K562 (cell line): ENCODE data around the gene CSNK1D. TPM values are rescaled to one million over a fixed set of nuclear protein-coding genes. Genes with fewer than 3 reads are reported as not detected.

Source experiments
- CAMTA2 ChIP-seq: fragments of 250-450 bp; sonication (Bioruptor Pico); conservative IDR thresholded peaks from 2 replicates; pipeline ENCODE4 v1.5.1; 2022
- CCNT2 ChIP-seq: IDR thresholded peaks from 2 replicates; pipeline ENCODE4 v1.6.1; 2011; ENCODE audit warnings: borderline replicate concordance, low read depth, mild to moderate bottlenecking, moderate library complexity, mixed read lengths, low read length; ENCODE audit not compliant: insufficient read length; ENCODE audit errors: extremely low read depth
- CHD4 ChIP-seq: fragments of 200-600 bp; sonication (generic); IDR thresholded peaks from 3 replicates; pipeline ENCODE4 v1.6.1; 2012; ENCODE audit warnings: low read depth, mild to moderate bottlenecking, mixed read lengths, low read length, inconsistent platforms; ENCODE audit not compliant: insufficient read depth, insufficient replicate concordance, poor library complexity, severe bottlenecking
- CREM ChIP-seq: IDR thresholded peaks from 2 replicates; pipeline ENCODE4 v1.6.1; 2014; ENCODE audit warnings: antibody characterized with exemption, low read depth
- CTCFL ChIP-seq: IDR thresholded peaks from 2 replicates; pipeline ENCODE4 v1.6.1; 2011; ENCODE audit warnings: borderline replicate concordance, low read depth, mild to moderate bottlenecking, moderate library complexity, low read length; ENCODE audit not compliant: insufficient read depth, poor library complexity, severe bottlenecking
- EP400 ChIP-seq: fragments of 450-650 bp; IDR thresholded peaks from 2 replicates; pipeline ENCODE4 v1.6.1; 2017; ENCODE audit warnings: antibody characterized with exemption, mild to moderate bottlenecking, moderate library complexity
- FIP1L1 ChIP-seq: fragments of 200-400 bp; formaldehyde crosslinking; IDR thresholded peaks from 2 replicates; pipeline ENCODE4 v1.6.1; 2018; ENCODE audit warnings: mild to moderate bottlenecking, low read depth, low read length; ENCODE audit not compliant: poor library complexity, severe bottlenecking
- GABPA ChIP-seq: fragments of 200-800 bp; sonication (Bioruptor generic); conservative IDR thresholded peaks from 2 replicates; pipeline ENCODE4 v1.6.1; 2016; ENCODE audit warnings: low read depth, missing genetic modification characterization, missing compliant biosample characterization
- KDM5B ChIP-seq: fragments of 200-600 bp; sonication (generic); IDR thresholded peaks from 2 replicates; pipeline ENCODE4 v1.6.1; 2012; ENCODE audit warnings: low read depth, mild to moderate bottlenecking, moderate library complexity, low read length, control low read depth, inconsistent platforms; ENCODE audit not compliant: insufficient replicate concordance
- MAZ ChIP-seq, 2 experiments: fragments of 450-650 bp in 1 of 2; sonication (generic) in 1 of 2; formaldehyde crosslinking; IDR thresholded peaks in 1 of 2; conservative IDR thresholded peaks in 1 of 2; 2 replicates each; pipeline versions ENCODE4 v1.4.0 to v1.5.0; 2020; ENCODE audit warnings: mild to moderate bottlenecking in 1 of 2, missing genetic modification reagents in 1 of 2
- MBD2 ChIP-seq: sonication (generic); IDR thresholded peaks from 2 replicates; pipeline ENCODE4 v1.6.1; 2016; ENCODE audit warnings: low read depth, borderline replicate concordance
- PHF21A ChIP-seq: fragments of 450-650 bp; IDR thresholded peaks from 2 replicates; pipeline ENCODE4 v1.6.1; 2017; ENCODE audit warnings: low read depth, borderline replicate concordance
- POLR2G ChIP-seq: fragments of 200-400 bp; formaldehyde crosslinking; IDR thresholded peaks from 2 replicates; pipeline ENCODE4 v1.6.1; 2017; ENCODE audit warnings: low read depth, mild to moderate bottlenecking, antibody characterized with exemption, low read length, moderate library complexity
- RCOR1 ChIP-seq, 2 experiments: IDR thresholded peaks; 2 replicates each; pipeline ENCODE4 v1.6.1; 2012; ENCODE audit warnings: low read depth in 2 of 2, low read length in 2 of 2, borderline replicate concordance in 1 of 2, improper control_type of control experiment in 1 of 2
- SPI1 ChIP-seq: IDR thresholded peaks from 2 replicates; pipeline ENCODE4 v1.6.1; 2011; ENCODE audit warnings: low read depth, low read length, control low read depth, borderline replicate concordance
- SRF ChIP-seq, 2 experiments: fragments of 250-450, 450-650 bp in 1 of 2; sonication (Bioruptor Pico) in 1 of 2; sonication (generic) in 1 of 2; formaldehyde crosslinking; IDR thresholded peaks; 2 replicates each; pipeline versions ENCODE4 v1.5.0 to v1.5.1; 2020 to 2022; ENCODE audit warnings: mild to moderate bottlenecking in 1 of 2, missing genetic modification reagents in 1 of 2
- SUPT5H ChIP-seq: fragments of 450-650 bp; IDR thresholded peaks from 2 replicates; pipeline ENCODE4 v1.6.1; 2016
- YY1 ChIP-seq, 3 experiments: IDR thresholded peaks; 2 replicates each; pipeline ENCODE4 v1.6.1; 2011; ENCODE audit warnings: low read length in 2 of 3, mild to moderate bottlenecking in 2 of 3, moderate library complexity in 2 of 3, borderline replicate concordance in 1 of 3, control low read depth in 1 of 3, low read depth in 1 of 3; ENCODE audit not compliant: insufficient read depth in 3 of 3, insufficient replicate concordance in 2 of 3, control insufficient read depth in 1 of 3, insufficient read length in 1 of 3; ENCODE audit errors: extremely low read depth in 1 of 3
- polyA plus RNA-seq, 8 experiments: library from polyadenylated mRNA; depleted of rRNA in 4 of 8; stranded (reverse) in 5 of 8; unstranded in 3 of 8; fragments of >200 nt; fragmentation: Nextera tagmentation in 2 of 8; fragmentation: Illumina TruSeq in 1 of 8; extraction: Ambion mirVana in 2 of 8; extraction: Trizol in 1 of 8; gene quantifications; 2 replicates each; pipeline versions ENCODE4 v1.2.1 to v1.2.3, GENCODE V29; 2011 to 2014; ENCODE audit warnings: inconsistent platforms in 1 of 8, missing spikeins in 1 of 8
- total RNA-seq, 7 experiments: library from RNA; depleted of rRNA in 6 of 7; stranded (reverse); fragments of >200 nt in 6 of 7; fragmentation: Illumina TruSeq in 2 of 7; extraction: Trizol in 2 of 7; gene quantifications; 2 replicates each; pipeline versions ENCODE4 v1.2.1 to v1.2.3, GENCODE V29; 2011 to 2021; ENCODE audit warnings: low replicate concordance in 1 of 7
- TF ChIP-seq, protein P1 (sequence below), 2 experiments: fragments of 450-650 bp; conservative IDR thresholded peaks; 2 replicates each; pipeline ENCODE4 v1.6.1; 2017; ENCODE audit warnings: mild to moderate bottlenecking in 2 of 2, moderate library complexity in 2 of 2
- TF ChIP-seq, protein P2 (sequence below): fragments of 250-450 bp; sonication (Bioruptor Pico); IDR thresholded peaks from 2 replicates; pipeline ENCODE4 v1.5.0; 2021

Gene CSNK1D
- total and polyA plus RNA-seq, 9 of the 15 experiments (the other 6 are each of a cell fraction or from before 2014, with no cell fraction given): 6.5 to 133 (median 41.3) TPM

DNA sequence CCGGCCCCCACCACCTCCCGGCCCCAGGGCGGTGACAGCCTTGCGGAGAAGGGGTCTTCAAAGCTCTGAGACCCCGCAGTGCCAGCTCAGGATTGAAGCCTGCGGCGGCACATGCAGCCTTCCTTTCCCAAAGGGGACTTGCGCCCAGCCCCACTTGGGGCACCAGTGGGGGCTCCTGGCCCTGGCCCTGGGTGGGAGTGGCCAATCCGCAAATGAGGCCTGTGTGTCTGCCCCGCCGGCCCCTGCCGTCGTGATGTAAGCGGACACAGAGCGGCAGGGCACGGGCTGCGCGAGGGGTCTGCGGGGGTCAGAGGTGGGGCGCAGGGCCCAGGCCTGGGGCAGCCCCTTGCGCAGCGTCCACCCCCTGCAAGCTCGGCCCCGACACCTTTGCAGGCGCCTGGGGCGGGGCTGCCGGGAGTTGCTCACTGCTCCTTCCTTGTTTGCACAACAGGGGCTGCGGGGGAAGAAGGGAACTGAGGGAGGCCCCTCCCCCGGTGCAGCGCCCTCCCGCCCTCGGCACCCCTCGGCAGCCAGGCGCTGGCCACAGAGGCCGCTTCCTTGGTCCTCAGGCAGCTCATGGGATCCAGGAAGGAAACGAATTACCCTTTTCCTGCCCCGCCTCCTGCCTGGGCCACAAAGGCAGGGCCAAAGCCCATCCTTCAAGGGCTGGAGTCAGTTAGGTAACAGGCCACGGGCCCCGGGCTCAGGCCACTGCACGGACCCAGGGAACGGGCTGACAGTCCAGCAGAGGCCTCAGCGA is 41.8 kb downstream of the CSNK1D start (continued):
- TF ChIP-seq CAMTA2 (CRISPR knock-in tag) (0 out of 2 replicates have a peak, but pooled peaks have one; percentile 10), CHD4 (peak; percentile 79), CCNT2 (peak; percentile 18), PHF21A (0 out of 2 replicates have a peak, but pooled peaks have one; percentile 21), YY1 (IDR thresholded peaks at IDR 0.05; ENCODE audit: borderline replicate concordance in 1 of 3, control insufficient read depth in 1 of 3, extremely low read depth in 1 of 3, insufficient read depth in 3 of 3, insufficient read length in 1 of 3, insufficient replicate concordance in 2 of 3, low read depth in 1 of 3, low read length in 2 of 3) (no peak), GABPA (tag) (peak; percentile 24), RCOR1 (IDR thresholded peaks at IDR 0.05; ENCODE audit: borderline replicate concordance in 1 of 2, low read depth in 2 of 2, low read length in 2 of 2) (peak in 1 of 2 experiments; percentile 52; a peak in 1 of 4 replicates), EP400 (0 out of 2 replicates have a peak, but pooled peaks have one; percentile 2), SRF (CRISPR knock-in tag; IDR thresholded peaks at IDR 0.05) (peak in 1 of 2 experiments; percentile 55; a peak in 1 of 4 replicates), SPI1 (0 out of 2 replicates have a peak, but pooled peaks have one; percentile 53), FIP1L1 (peak; percentile 92), KDM5B (peak; percentile 47), MBD2 (0 out of 2 replicates have a peak, but pooled peaks have one; percentile 10), SUPT5H (peak; percentile 51; the same call in 1 of the 2 replicates), MAZ (CRISPR knock-in tag; conservative IDR thresholded peaks at IDR 0.05 in 1 of 2, IDR thresholded peaks at IDR 0.05 in 1 of 2) (peak; percentile 10 to 72), CREM (peak; percentile 34; the same call in 1 of the 2 replicates), CTCFL (no peak), POLR2G (peak; percentile 67)
- TF ChIP-seq, protein P1, sequence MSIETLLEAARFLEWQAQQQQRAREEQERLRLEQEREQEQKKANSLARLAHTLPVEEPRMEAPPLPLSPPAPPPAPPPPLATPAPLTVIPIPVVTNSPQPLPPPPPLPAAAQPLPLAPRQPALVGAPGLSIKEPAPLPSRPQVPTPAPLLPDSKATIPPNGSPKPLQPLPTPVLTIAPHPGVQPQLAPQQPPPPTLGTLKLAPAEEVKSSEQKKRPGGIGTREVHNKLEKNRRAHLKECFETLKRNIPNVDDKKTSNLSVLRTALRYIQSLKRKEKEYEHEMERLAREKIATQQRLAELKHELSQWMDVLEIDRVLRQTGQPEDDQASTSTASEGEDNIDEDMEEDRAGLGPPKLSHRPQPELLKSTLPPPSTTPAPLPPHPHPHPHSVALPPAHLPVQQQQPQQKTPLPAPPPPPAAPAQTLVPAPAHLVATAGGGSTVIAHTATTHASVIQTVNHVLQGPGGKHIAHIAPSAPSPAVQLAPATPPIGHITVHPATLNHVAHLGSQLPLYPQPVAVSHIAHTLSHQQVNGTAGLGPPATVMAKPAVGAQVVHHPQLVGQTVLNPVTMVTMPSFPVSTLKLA (conservative IDR thresholded peaks at IDR 0.05): peak in 1 of 2 experiments; percentile 22
- TF ChIP-seq, protein P2, sequence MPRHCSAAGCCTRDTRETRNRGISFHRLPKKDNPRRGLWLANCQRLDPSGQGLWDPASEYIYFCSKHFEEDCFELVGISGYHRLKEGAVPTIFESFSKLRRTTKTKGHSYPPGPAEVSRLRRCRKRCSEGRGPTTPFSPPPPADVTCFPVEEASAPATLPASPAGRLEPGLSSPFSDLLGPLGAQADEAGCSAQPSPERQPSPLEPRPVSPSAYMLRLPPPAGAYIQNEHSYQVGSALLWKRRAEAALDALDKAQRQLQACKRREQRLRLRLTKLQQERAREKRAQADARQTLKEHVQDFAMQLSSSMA (CRISPR knock-in tag): no peak
